NCI-H2196 treated with DMSO at 0.1 percent for 48 hours (cell line): ENCODE measurements around the gene CDH13.

Experiments used
- DNase-seq: peaks from one replicate; lab custom pipeline; 2025; ENCODE audit not compliant: unreplicated experiment; lab: John Stamatoyannopoulos, UW

Gene CDH13

GRCh38 chr16:83769397-83770008 is 1142.7 kb downstream of the CDH13 start:
- DNase-seq: no peak

DNA sequence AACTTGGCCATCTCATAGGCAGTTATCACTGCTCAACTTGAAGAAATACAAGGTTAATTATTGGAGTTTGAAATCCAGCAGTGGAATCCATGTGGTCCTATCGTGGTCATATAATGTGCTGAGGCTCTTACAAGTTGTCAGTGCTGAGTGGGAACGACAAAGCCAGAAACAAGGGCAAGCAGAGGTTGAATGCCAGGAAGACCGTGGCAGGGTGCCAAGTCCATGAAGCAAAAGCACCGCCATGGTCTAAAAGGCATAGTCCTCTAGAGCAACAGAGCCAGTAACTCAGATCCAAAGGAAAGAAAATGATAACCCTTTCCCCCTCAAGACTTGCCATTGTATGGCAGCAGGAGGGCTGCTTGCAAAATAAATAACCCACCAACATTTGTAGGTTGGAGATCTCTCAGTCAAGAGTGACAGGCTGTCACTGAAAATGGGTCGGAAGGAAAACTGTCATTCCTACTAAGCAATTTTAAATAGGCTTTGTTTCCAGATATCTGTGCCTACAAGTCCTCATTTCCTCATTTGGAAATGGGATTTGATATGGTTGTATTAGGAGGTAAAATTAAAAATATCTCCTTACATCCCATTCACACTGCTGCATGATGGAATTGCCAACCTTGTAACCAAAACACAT is 1144.7 kb downstream of the CDH13 start:
- no peak for DNase-seq

DNA sequence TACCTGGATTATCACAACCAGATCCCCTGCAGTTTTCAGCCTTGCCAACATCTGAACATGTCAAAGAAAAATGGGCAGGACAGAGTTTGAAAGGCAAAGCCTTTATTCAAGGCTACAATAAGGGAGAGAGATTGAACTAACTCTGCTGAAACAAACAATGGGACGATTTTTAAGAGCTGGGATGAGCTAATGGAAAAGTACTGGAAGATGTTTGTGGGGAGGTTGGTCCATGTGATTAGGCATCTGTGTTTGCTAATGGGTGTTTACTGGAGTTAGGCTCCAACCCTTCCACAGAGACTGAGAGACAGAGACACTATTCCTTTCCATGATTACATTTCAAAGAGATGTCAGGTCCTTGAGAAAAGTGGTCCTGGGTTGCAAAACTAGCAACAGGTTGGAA is 1146.0 kb downstream of the CDH13 start:
- DNase-seq: no peak

DNA sequence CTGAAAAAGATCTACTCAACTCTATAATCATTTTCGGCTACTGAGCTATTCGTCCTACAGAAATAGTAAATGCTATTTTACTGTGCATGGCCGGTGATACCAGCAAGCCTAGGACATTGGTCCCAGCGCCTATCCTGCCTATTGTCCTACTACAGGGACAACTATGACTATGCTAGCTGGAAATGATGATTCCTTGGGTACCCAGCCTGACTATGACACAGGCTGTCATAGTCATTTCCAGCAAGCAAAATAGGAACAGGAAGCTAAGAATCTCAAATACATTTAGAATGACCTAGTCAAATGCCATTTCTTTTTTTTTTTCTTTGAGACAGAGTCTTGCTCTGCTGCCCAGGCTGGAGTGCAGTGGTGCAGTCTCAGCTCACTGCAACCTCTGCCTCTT is 1147.3 kb downstream of the CDH13 start:
- no peak for DNase-seq

- no peak for DNase-seq
These were observed 1150.2 kb downstream of the CDH13 start for GRCh38 chr16:83776944-83777343.

- no peak for DNase-seq
These were observed 1153.1 kb downstream of the CDH13 start for GRCh38 chr16:83779886-83780285.

- no peak for DNase-seq
These were observed 1158.7 kb downstream of the CDH13 start for GRCh38 chr16:83785455-83785854.

DNA sequence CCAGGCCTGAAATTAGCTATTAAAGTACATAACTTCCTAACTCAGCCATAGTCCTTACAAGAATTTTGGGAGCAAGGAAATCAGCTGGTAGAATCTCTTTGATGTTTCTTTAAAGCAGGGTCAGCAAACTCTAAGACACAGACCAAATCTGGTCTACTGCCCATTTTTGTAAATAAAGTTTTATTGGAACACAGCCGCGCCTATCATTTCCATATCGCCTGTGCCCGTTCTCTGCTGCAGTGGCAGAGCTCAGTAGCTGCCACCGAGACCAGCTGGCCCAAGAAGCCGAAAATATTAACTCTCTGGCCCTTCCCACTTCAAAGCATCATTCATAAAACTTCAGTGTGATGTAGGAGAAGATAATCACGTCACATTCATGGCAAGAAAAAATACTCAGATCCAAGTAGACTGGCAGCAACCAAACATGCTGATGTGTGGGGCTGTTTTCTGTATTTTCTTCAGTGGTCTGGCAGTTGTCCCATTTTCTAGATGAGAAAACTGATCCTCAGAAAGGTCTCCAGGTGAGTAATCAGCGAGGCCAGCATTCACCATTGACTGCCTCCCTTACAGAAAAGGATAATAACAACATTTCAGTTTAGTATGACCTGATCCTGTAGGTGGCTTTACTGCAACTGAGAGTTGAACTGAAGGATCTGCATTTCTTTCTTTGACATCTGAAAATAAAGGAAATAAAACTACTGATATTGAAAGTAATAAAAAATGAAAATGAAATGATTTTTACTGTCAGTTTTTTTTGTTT is 1163.1 kb downstream of the CDH13 start:
- DNase-seq: no peak

DNA sequence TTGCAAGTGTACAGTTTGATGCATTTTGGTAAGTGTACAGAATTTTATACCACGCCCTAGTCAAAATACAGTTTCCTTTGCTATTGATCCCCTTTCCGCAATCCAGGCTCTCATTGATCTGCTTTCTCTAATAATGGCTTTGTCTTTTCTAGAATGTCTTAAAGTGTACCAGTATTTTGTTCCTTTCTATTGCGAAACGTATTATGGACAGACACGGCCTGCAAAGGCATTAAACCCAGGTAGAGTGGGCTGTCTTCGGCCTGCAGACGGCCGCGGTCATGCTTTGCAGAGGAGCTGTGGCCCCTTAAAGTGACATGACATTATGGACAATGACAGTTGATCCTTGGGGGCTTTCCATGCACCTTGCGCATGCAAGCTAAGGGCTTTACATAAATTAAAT is 1165.1 kb downstream of the CDH13 start:
- no peak for DNase-seq

GRCh38 chr16:83792391-83792790 is 1165.6 kb downstream of the CDH13 start:
- no peak for DNase-seq

GRCh38 chr16:83793179-83793578 is 1166.4 kb downstream of the CDH13 start:
- peak; percentile 11 for DNase-seq

- no peak for DNase-seq
These were observed 1168.2 kb downstream of the CDH13 start for GRCh38 chr16:83794860-83795554.

- DNase-seq: no peak
These were observed 1170.2 kb downstream of the CDH13 start for GRCh38 chr16:83797013-83797412.

- DNase-seq: no peak
These were observed 1172.6 kb downstream of the CDH13 start for GRCh38 chr16:83799336-83799735.

- no peak for DNase-seq
These were observed 1175.4 kb downstream of the CDH13 start for GRCh38 chr16:83802135-83802534.

DNA sequence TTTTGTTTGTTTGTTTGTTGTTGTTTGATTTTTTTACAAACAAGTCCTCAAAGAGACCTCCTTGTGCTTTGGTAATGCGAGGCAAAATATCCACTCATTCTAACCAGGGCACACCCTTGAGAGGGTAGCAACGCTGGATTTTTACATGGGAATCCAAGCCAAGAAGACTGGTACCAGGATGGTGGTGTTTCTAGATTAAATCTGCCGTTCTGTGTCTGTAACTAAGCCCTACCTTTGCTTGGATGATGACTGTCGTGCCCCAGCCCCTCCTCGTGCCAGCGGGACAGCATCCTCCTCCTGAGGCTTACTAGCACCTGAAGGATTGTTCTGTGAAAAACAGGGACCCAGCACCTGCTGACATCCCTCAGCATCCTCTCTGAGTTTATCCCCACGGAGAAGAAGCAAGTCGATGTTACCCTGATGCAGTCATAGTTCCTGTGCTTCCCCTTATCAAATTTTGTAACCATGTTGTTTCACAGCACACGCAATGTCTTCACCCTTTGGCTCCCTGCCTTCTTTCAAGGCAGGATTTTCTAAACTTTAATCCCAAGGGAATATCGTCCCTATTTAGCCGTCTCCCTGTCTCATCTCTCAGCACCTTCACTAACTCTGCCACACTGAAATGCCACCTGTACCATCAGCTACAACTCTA is 1175.9 kb downstream of the CDH13 start:
- DNase-seq: no peak

GRCh38 chr16:83803811-83804210 is 1177.0 kb downstream of the CDH13 start:
- no peak for DNase-seq

DNA sequence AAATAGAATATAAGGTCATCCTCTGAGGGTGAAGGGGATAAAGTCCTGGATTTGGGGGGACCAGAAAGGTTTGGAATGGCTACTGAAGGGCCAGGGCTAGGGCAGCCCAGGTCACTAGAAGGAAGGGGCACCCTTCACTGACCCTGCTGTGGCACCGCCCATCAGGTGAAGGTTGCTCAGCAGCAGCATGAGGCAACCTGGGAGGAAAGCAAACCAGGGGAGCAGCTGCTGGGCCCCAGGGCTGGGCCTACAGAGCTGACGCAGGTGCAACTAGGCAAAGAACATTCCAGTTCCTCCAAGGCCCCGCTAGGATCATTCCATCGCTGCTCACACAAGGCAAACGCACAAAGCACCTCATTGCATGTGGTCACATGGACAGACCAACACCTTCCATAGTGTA is 1177.6 kb downstream of the CDH13 start:
- DNase-seq: no peak

DNA sequence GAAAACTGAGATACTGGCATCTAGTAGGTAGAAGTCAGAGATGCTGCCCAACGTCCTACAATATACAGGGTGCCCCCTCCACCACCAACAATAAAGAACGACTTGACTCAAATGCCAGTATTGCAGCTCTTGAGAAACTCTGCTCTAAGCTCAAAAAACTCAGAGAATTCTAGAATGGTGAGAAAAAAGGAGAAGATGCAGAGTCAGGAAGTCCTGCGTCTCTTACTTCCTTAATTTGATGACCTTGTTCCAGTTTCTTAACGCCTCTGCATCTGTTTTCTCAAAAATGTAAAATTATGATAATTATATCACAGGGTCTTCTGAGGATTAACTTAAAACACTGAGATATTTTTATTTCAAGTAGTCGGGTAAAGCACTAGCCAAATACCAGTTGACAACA is 1179.3 kb downstream of the CDH13 start:
- DNase-seq: no peak

DNA sequence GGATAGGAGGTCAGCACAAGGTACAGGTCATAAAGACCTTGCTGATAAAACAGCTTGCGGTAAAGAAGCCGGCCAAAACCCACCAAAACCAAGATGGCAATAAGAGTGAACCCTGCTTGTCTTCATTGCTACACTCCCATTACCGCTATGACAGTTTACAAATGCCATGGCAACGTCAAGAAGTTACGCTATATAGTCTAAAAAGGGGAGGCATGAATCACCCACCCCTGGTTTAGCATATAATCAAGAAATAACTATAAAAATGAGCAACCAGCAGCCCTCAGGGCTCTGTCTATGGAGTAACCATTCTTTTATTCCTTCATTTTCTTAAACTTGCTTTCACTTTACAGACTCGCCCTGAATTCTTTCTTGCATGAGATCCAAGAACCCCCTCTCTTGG is 1180.0 kb downstream of the CDH13 start:
- DNase-seq: no peak

GRCh38 chr16:83807327-83807709 is 1180.5 kb downstream of the CDH13 start:
- no peak for DNase-seq
